WI38 (cell line): ENCODE data around the gene SYTL3.

Experiments used
- H3K4me3 ChIP-seq: 2 replicates; pipeline ENCODE4 v1.5.1; 2011; ENCODE audit warnings: low read depth, mild to moderate bottlenecking, control low read depth, low read length
- CTCF ChIP-seq: IDR thresholded peaks from 2 replicates; pipeline ENCODE4 v1.5.1; 2012; ENCODE audit warnings: low read depth, mild to moderate bottlenecking, control low read depth, low read length

Gene SYTL3

GRCh38 chr6:158768436-158768835, 118.6 kb downstream of the SYTL3 start:
- no peak overlapping the region for H3K4me3 ChIP-seq
- no peak for TF ChIP-seq CTCF

- H3K4me3 ChIP-seq: no peak overlapping the region
- no peak for TF ChIP-seq CTCF
Observed at GRCh38 chr6:158769234-158769770, 119.4 kb downstream of the SYTL3 start.

- no peak overlapping the region for H3K4me3 ChIP-seq
- TF ChIP-seq CTCF: no peak
Observed at GRCh38 chr6:158769771-158770432, 120.0 kb downstream of the SYTL3 start.

GRCh38 chr6:158770533-158771330, 120.9 kb downstream of the SYTL3 start:
- H3K4me3 ChIP-seq: no peak overlapping the region
- no peak for TF ChIP-seq CTCF

GRCh38 chr6:158771399-158772152, 121.7 kb downstream of the SYTL3 start:
- no peak for TF ChIP-seq CTCF
- no peak overlapping the region for H3K4me3 ChIP-seq

GRCh38 chr6:158772172-158772571, 122.3 kb downstream of the SYTL3 start:
- H3K4me3 ChIP-seq: no peak overlapping the region
- no peak for TF ChIP-seq CTCF
